Duodenal mucosa (tissue), 2 donors: ENCODE results near the gene HIRIP3.

Experiments used
- H3K27ac ChIP-seq: one replicate; pipeline ENCODE4 v1.7.0; 2013; ENCODE audit warnings: low read depth, low read length
- H3K27me3 ChIP-seq, 2 donors: one replicate each; pipeline ENCODE4 v1.7.0; 2013; ENCODE audit warnings: low read length in 2 of 2, control low read depth in 1 of 2; ENCODE audit not compliant: insufficient read depth in 2 of 2, control insufficient read depth in 1 of 2
- H3K36me3 ChIP-seq, 2 donors: one replicate each; pipeline ENCODE4 v1.7.0; 2013; ENCODE audit warnings: low read length in 2 of 2, control low read depth in 1 of 2; ENCODE audit not compliant: insufficient read depth in 2 of 2, control insufficient read depth in 1 of 2
- H3K4me1 ChIP-seq, 2 donors: one replicate each; pipeline ENCODE4 v1.7.0; 2013; ENCODE audit warnings: low read length in 2 of 2, control low read depth in 1 of 2; ENCODE audit not compliant: insufficient read depth in 2 of 2, control insufficient read depth in 1 of 2
- H3K4me3 ChIP-seq, 2 donors: one replicate each; pipeline ENCODE4 v1.7.0; 2013; ENCODE audit warnings: low read length in 2 of 2, low read depth in 1 of 2
- H3K9ac ChIP-seq, 2 donors: one replicate each; pipeline ENCODE4 v1.7.0; 2013; ENCODE audit warnings: low read length in 2 of 2, low read depth in 1 of 2
- H3K9me3 ChIP-seq, 2 donors: one replicate each; pipeline ENCODE4 v1.7.0; 2013; ENCODE audit warnings: low read length in 2 of 2, control low read depth in 1 of 2; ENCODE audit not compliant: control insufficient read depth in 1 of 2

The HIRIP3 gene

DNA sequence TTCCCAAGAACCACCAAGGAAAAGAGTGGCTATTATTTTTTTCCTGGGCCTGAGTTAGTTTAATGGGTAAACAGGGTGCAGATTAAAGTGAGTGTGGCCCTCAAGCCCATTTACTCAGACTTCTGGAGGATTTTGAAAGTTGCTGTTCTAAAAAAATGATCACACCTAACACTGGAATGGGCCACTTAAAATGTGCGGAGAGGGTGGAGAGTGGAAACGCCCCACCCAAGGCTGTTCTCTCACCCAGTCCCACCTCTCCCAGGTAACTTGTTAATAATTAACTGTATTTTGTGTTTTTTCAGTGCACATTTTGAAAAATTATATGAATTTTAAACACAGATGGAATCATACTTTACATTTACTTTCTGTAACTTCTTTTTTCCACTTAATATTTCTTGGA, 5.4 kb downstream of the HIRIP3 start:
- Histone ChIP-seq H3K36me3 (peaks cover 48 to 75% of the 10 kb centered on the region in 2 donors), H3K9ac (no peak overlapping the region)

DNA sequence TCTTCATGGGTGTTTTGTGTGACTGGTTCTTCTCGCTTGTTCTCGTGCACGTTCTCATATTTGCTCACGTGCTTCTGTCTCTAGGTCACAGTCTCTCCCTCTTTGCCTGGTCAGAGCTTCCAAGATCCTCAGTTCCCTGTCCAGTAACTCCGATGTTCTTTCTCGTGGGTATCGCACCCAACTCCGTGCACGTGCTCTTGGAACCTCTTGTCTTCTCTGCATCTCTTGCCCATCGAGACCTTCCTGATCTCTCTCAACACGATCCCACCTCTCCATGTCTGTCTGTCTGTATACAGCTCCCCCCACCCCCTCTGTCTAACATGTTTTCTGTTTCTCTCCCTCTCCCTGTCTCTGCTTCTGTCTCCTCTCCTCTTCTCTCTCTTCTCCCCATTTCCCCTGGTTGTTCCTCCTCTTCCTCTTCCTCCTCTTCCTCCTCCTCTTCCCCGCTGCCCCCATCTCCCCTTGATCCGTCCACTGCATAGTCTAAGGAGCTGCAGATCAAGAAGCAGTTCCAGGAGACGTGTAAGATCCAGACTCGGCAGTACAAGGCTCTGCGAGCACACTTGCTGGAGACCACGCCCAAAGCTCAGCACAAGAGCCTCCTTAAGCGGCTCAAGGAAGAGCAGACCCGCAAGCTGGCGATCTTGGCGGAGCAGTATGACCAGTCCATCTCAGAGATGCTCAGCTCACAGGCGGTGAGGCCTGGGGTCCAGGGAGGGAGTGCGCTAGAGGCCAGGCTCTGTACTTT, 6.1 kb downstream of the HIRIP3 start:
- H3K27ac ChIP-seq, result no peak overlapping the region
- no peaks in the 10 kb centered on the region for H3K9me3 ChIP-seq
- peaks cover 4 to 8% of the 10 kb centered on the region in 2 donors for H3K4me1 ChIP-seq
- no peaks in the 10 kb centered on the region for H3K27me3 ChIP-seq
- H3K4me3 ChIP-seq, result no peak overlapping the region
- H3K36me3 ChIP-seq, result peaks cover 54 to 82% of the 10 kb centered on the region in 2 donors
- no peak overlapping the region for H3K9ac ChIP-seq

More for the DNA sequence above, 5.4 kb downstream of the HIRIP3 start:
- no peaks in the 10 kb centered on the region for H3K27me3 ChIP-seq
- no peak overlapping the region for H3K4me3 ChIP-seq
- H3K9me3 ChIP-seq, result no peaks in the 10 kb centered on the region
- H3K4me1 ChIP-seq, result peaks cover 12 to 15% of the 10 kb centered on the region in 2 donors
- no peak overlapping the region for H3K27ac ChIP-seq

DNA sequence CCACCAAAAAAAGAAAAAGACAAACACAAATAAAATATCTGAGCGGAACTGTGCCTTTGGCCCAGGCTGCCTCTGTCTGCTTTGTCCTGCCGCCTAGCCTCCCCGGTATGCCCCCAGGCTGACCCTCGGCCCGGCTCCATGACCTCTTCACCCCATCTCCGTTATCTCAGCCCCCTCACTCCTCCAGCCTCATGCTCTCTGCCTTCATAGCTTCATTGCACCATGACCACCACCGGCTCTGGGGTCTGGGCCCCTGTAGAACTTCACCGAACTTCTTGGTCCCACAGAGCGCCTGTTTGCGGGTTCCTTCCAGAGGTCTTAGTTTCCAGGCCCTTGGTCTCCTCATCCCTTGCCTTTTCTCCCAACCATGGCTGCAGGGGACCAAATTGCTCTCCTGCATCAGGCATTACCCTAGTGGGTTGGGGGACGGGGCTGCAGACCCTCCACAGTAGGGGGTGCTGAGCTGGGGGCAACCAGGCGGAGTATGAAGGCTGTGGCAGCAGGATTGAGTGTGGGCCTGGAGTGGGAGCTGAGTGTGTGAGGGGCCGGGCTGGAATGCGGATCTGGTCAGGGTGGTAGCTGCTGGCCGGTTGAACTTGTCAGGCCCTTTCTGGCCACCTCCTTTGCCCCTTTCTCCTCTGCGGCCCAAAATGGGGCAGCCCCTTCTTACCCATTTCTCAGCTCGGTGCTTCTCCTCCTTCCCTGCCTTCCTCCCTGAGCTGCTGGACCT, 6.9 kb downstream of the HIRIP3 start:
- Histone ChIP-seq H3K36me3 (peaks cover 61 to 86% of the 10 kb centered on the region in 2 donors), H3K9me3 (no peaks in the 10 kb centered on the region), H3K27ac (no peak overlapping the region), H3K9ac (no peak overlapping the region), H3K27me3 (no peaks in the 10 kb centered on the region), H3K4me3 (no peak overlapping the region), H3K4me1 (no peaks in the 10 kb centered on the region)

DNA sequence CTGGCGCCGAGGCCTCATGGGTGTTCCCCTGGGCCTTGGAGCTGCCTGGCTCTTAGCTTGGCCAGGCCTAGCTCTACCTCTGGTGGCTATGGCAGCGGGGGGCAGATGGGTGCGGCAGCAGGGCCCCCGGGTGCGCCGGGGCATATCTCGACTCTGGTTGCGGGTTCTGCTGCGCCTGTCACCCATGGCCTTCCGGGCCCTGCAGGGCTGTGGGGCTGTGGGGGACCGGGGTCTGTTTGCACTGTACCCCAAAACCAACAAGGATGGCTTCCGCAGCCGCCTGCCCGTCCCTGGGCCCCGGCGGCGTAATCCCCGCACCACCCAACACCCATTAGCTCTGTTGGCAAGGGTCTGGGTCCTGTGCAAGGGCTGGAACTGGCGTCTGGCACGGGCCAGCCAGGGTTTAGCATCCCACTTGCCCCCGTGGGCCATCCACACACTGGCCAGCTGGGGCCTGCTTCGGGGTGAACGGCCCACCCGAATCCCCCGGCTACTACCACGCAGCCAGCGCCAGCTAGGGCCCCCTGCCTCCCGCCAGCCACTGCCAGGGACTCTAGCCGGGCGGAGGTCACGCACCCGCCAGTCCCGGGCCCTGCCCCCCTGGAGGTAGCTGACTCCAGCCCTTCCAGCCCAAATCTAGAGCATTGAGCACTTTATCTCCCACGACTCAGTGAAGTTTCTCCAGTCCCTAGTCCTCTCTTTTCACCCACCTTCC, 7.9 kb downstream of the HIRIP3 start:
- H3K4me3 ChIP-seq, result no peak overlapping the region
- peaks cover 67 to 86% of the 10 kb centered on the region in 2 donors for H3K36me3 ChIP-seq
- no peaks in the 10 kb centered on the region for H3K4me1 ChIP-seq
- H3K27me3 ChIP-seq, result no peaks in the 10 kb centered on the region
- H3K9me3 ChIP-seq, result no peaks in the 10 kb centered on the region
- H3K27ac ChIP-seq, result no peak overlapping the region
- no peak overlapping the region for H3K9ac ChIP-seq

DNA sequence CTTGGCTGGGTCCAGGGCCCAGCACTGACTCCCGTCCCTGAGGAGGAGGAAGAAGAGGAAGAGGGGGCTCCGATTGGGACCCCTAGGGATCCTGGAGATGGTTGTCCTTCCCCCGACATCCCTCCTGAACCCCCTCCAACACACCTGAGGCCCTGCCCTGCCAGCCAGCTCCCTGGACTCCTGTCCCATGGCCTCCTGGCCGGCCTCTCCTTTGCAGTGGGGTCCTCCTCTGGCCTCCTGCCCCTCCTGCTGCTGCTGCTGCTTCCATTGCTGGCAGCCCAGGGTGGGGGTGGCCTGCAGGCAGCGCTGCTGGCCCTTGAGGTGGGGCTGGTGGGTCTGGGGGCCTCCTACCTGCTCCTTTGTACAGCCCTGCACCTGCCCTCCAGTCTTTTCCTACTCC, 8.5 kb downstream of the HIRIP3 start:
- H3K27me3 ChIP-seq, result no peaks in the 10 kb centered on the region
- no peak overlapping the region for H3K9ac ChIP-seq
- no peak overlapping the region for H3K27ac ChIP-seq
- H3K9me3 ChIP-seq, result no peaks in the 10 kb centered on the region
- peaks cover 70 to 87% of the 10 kb centered on the region in 2 donors for H3K36me3 ChIP-seq
- no peaks in the 10 kb centered on the region for H3K4me1 ChIP-seq
- H3K4me3 ChIP-seq, result no peak overlapping the region

DNA sequence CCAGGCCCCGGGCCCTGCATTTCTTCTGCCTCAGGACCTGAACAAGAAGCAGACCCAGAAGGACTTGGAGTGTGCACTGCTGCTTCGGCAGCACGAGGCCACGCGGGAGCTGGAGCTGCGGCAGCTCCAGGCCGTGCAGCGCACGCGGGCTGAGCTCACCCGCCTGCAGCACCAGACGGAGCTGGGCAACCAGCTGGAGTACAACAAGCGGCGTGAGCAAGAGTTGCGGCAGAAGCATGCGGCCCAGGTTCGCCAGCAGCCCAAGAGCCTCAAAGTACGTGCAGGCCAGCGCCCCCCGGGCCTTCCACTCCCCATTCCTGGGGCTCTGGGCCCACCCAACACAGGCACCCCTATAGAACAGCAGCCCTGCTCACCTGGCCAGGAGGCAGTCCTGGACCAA, 9.2 kb downstream of the HIRIP3 start:
- Histone ChIP-seq H3K9ac (no peak overlapping the region), H3K27me3 (no peaks in the 10 kb centered on the region), H3K9me3 (no peaks in the 10 kb centered on the region), H3K4me3 (no peak overlapping the region), H3K36me3 (peaks cover 76 to 87% of the 10 kb centered on the region in 2 donors), H3K4me1 (no peaks in the 10 kb centered on the region), H3K27ac (no peak overlapping the region)

DNA sequence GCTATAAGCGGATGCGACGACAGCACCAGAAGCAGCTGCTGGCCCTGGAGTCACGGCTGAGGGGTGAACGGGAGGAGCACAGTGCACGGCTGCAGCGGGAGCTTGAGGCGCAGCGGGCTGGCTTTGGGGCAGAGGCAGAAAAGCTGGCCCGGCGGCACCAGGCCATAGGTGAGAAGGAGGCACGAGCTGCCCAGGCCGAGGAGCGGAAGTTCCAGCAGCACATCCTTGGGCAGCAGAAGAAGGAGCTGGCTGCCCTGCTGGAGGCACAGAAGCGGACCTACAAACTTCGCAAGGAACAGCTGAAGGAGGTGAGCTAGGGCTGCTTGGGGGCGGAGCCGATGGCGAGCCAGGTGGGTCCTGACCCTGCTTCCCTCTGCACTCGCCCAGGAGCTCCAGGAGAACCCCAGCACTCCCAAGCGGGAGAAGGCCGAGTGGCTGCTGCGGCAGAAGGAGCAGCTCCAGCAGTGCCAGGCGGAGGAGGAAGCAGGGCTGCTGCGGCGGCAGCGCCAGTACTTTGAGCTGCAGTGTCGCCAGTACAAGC, 10.1 kb downstream of the HIRIP3 start:
- Histone ChIP-seq H3K27me3 (no peaks in the 10 kb centered on the region), H3K4me3 (no peak overlapping the region), H3K9me3 (no peaks in the 10 kb centered on the region), H3K4me1 (no peaks in the 10 kb centered on the region), H3K36me3 (peaks cover 77 to 87% of the 10 kb centered on the region in 2 donors), H3K9ac (no peak overlapping the region), H3K27ac (no peak overlapping the region)

DNA sequence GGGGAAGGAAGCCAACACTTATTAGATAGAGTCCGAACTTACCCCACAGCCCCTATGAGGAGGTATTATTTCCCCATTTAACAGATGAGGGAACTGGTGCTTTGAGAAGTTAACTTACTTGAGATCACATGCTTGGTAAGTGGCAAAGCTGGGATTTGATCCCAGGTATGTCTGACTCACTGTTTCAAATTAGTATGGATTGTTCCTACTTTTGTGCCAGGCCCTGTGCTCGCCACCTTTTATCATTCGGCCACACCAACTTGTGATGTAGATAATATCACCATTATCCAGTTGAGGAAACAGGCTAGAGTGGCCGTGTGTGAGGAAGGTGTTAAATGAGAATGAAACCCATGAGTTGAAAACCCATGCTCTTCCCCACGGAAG, 10.7 kb downstream of the HIRIP3 start:
- Histone ChIP-seq H3K4me3 (no peak overlapping the region), H3K27me3 (no peaks in the 10 kb centered on the region), H3K4me1 (no peaks in the 10 kb centered on the region), H3K9me3 (no peaks in the 10 kb centered on the region), H3K27ac (no peak overlapping the region), H3K36me3 (peaks cover 80 to 92% of the 10 kb centered on the region in 2 donors), H3K9ac (no peak overlapping the region)

DNA sequence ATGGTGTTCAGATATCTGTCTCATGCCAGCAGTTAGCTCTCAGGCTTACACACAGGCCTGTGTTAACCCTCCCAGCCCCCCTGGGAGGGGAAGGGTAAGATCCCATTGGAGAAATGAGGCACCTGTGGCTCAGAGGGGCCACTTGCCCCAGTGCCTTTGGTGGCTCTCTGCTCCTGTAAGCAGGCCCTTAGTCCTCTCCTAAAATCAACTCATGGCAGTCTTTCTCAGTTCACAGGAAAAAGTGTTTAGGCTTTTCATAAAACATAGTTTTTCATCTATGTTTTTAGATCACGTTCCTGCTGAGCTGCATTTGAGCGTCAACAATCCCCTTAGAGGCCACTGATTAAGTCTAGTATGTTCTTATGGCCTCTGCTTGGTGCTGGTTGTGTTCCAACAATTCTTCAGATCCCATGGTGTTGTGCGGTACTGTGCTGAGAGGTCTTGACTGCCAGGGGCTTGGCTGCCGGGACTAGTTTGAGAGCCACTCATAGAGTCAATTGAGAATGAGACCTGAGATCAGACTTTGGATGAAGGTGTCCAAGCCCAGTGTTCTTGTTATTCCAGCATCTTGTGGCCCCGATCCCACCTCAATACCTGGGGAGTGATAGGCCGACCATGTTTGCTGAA, 11.2 kb downstream of the HIRIP3 start:
- H3K36me3 ChIP-seq, result peaks cover 80 to 92% of the 10 kb centered on the region in 2 donors
- no peaks in the 10 kb centered on the region for H3K9me3 ChIP-seq
- no peak overlapping the region for H3K27ac ChIP-seq

More for the DNA sequence above, 11.2 kb downstream of the HIRIP3 start:
- Histone ChIP-seq H3K4me1 (no peaks in the 10 kb centered on the region), H3K4me3 (no peak overlapping the region), H3K9ac (no peak overlapping the region), H3K27me3 (no peaks in the 10 kb centered on the region)
